NCI-H345 treated with DMSO at 0.1 percent for 48 hours (cell line): ENCODE measurements around the gene LAMTOR5.

ENCODE experiments used
- DNase-seq: peaks from one replicate; lab custom pipeline; 2025; ENCODE audit not compliant: unreplicated experiment; lab: John Stamatoyannopoulos, UW

LAMTOR5 gene

DNA sequence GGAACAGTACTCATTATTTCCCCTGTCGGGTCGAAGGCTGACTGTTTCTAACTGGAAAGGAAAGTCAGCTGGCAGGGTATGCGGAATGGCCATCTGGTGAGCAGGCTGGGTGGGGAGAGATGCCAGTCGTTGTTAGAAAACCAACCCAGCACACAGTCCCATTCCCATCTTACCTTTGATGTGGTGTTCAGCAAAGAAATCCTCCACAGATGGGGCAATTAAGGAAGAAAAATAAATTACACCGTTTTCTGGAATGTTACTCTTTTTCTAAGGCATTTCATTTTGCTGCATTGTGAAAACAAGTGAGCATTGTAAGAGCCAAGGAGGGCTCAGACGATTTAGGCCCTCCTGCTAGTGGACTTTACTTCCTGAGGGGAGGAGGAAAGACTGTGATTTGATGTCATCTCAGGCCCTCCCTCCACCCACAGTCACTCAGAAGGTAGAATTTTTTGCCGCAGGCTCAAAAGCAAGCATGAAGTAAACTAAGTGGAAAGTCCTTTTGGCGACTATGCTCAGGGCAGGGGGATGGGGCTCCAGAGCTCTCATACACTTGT lies 16.7 kb downstream of the LAMTOR5 start, which contains the start of gene SLC16A4:
SLC16A4 (minus strand) TSS at position 335 of the 554 bp plus-strand sequence. CDS start 1,703 bp downstream, outside the sequence.
- DNase-seq = no peak

DNA sequence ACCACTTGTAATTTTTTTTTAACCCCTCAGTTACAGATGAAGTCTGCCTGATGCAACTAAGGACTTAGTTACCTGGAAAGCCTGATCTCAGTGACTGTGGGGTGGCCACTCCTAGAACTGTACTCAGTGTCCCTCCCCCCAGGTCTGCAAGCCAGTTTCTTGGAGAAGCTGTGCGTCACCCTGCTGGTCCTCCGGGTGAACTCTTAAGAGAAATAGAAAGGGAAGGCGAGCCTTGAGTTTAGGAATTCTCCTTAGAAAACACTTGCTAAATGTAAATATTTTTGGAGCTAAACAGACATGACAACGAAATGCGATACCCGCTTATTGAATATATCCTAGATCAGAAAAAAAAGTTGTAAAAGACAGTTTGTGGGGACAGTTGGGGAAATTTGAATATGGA lies 17.4 kb downstream of the LAMTOR5 start:
- no peak for DNase-seq

DNA sequence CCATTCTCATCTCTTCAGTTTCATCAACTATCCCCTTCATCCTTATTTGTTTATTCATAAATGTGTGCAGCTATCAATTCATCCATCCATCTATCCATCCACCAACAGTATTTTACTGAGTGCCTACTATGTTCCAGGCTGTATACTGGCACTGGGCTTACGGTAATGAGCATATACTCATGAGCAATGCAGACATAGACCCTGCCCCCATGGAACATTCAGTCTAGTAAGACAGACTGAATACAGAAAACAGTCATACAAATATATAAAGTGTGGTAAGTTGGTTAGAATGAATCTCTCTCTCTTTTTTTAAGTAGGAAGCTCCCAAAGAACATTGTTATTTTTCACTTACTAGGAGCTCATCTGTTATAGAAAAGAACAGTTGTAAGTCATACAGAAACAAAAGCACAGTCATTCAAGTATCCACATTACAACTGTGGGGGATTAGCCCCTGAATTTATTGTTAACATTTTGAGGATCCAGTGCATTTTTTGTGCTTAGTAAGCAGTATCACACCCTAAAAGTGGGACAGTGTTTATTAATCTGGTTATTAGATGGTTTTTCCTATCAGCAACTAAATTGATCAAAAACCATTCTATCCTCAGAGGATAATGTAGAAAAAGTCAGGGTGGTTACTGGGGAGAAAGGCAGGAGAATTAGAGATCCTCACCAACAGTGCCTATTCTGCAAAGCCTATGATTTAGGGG lies 20.3 kb downstream of the LAMTOR5 start:
- DNase-seq = no peak

DNA sequence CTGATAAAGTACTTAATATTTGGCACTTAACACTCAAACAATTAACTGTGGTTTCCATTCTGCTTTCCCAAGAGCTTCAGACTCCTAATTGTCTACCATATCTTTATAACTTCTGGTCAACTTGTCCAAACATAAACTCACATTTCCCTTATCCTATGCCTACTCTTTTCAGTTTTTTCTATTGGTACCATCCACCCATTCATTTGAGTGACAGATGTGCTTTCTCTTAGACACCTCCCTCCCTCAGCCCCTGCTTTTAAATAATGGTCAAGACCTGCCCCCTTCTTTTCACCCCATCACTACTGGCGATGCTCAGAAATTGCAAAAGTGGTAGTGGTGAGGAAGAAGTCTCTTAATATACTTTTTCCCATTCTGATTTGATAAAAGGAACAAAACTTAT lies 22.1 kb downstream of the LAMTOR5 start:
- no peak for DNase-seq

DNA sequence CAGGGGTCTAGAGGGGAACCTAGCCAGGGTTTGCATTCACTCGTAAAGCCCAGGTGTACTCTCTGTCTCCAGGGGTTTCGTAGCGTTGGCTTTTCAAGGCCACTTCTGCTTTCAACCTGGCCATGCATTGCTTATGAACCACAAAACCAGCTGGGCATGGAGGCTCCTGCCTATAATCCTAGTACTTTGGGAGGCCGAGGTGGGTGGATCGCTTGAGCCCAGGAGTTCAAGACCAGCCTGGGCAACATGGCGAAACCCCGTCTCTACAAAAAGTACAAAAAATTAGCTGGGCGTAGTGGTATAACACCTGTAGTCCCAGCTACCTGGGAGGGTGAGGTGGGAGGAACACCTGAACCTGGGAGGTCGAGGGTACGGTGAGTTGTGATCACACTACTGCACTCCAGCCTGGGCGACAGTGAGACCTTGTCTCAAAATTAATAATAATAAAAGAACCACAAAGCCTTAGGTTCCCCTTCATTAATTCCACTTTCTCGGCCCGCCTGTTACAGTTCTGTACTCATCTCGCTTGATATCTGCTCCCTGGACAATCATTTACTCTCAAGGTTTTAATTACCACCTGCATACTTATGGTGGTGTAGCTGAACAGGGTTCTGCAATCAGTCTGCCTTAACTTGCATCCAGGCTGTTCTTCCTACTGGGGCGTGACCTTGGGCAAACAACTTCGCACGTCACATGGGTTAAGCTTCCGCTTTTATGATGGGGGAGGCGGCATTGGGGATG lies 22.7 kb downstream of the LAMTOR5 start:
- DNase-seq = no peak

DNA sequence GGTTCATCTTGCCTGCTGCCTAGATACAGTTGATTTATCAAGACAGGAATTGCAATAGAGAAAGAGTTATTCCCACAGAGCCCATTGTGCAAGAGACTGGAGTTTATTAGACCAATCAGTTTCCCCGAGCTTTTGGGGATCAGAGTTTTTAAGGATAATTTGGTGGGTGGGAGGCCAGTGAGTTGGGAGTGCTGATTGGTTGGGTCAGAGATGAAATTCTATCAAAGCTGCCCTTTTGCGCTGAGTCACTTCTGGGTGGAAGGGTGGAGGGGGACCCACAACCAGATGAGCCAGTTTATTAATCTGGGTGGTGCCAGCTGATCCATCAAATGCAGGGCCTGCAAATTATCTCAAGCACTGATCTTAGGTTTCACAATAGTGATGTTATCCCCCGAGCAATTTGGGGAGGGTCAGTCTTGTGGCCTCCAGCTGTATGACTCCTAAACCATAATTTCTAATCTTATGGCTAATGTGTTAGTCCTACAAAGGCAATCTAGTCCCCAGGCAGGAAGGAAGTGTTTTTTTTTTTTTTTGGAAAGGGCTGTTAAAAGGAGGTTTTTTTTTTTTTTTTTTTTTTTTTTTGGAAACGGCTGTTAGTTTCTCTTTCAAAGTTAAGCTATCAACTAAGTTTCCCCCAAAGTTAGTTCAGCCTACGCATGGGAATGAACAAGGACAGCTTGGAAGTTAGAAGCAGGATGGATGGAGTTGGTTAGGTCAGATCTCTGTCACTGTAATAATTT lies 24.1 kb downstream of the LAMTOR5 start:
- no peak for DNase-seq

DNA sequence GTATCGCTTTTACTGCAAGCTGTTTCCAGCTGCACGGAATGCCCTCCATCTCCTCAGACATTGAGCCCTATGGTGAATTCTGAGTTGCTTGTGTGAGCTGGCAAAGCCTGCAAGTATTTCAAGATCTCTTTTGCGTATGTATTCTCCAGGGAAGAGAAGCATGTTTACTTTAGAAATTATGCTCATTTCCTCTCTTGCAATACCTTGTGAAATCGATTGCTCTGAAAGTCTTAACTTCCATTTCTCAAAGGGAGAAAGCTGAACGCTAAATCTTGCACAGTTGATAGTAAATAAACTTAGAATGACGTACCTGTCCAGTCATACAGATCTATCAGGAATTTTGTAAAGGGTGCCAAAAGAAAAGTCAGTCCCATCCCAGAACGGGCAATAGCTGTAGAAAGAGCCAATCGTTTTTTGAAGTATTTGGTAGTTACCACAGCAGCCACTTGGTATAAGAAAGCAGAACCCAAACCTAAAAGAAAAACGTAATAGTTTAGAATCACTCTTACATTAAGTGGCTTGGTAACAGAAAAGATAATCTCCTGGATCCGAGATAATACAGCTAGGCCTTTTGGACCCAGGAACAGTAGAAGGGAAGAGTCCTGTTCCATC lies 26.7 kb downstream of the LAMTOR5 start:
- no peak for DNase-seq

DNA sequence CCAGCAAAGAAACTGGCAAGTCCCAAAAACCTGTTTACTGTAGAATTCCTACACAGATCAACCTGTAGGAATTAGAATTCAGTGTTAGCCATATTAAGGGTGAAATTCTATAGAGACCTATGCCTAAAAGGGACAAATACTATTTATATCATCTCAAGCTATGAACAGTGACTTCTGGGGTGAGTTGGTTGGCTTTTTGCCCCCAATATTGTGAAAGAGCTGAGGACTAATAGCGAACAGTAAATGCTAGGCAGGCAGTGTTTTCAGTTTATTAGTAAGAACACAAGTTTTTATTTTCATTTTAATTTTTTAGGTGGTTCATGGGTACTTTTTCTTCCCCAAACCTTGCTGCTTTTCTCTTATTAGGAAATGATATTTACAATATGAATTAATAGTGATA lies 32.0 kb downstream of the LAMTOR5 start:
- DNase-seq = no peak

DNA sequence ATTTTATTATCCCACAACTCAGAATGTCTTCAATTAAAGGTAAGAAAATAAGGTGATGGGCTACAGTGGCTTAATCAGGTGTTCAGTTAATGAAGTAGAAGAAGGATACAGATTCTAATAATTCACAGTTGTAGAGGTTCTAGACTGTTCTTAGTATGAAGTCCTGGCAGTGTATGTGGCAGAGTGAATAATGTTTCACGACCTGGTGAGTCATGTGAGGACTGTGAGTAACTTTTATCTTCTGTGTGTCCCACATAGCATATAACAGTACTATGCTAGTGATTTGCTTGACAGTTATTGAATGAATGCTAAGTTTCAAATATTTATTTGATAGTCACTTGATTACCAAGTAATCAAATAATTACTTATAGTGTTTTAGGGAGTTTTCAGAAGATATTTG lies 36.7 kb downstream of the LAMTOR5 start:
- DNase-seq = no peak

DNA sequence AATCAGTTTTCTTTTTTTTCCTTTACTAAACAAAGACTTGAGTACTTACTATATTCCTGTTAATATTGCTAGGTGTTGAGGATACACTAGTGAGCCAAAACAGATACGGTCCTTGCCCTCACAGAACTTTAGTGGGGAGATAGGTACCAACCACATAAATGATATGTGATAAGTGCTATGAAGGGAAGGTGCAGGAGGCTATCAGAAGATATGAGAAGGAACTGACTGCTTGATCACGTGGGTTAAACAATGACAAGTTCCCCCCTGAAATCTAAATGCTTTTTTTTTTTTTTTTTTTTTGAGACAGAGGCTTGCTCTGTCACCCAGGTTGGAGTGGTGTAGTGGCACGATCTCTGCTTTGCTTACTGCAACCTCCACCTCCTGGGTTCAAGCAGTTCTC lies 43.3 kb downstream of the LAMTOR5 start:
- no peak for DNase-seq

DNA sequence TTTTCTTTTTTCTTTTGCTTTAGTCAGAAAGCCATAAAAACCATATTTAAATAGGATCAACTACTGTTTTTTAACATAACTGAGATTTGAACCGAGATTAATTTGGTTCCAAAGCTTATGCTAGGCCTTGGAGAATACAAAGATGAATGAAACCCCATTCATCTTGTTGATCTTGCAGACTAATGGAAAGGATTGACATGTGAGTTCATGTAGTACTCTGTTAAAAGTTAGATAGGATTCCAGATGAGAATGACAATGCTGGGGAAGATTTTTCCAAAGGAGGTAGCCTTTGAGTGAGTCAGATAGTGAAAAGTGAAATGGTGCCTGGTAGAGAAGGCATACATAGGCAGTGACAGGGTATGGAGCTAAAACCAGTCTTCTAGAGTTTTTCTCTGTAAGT lies 45.6 kb downstream of the LAMTOR5 start:
- DNase-seq = no peak

DNA sequence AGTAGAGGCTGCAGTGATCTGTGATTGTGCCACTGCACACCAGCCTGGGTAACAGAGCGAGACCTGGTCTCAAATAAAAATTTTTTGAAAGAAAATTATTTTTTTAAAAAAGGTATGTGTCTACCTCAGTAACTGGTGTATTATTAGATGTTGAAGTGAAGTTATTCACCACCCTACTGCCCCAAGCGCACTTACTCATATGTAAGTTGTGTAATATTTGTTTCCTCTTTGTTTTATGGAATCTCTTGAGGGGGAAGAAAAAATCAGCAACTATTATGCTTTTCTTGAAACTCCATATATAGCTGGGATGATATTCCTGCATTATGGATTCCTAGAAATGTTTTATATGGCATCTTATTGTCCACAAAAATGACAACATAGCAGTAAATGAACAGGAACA lies 47.1 kb downstream of the LAMTOR5 start:
- no peak for DNase-seq

DNA sequence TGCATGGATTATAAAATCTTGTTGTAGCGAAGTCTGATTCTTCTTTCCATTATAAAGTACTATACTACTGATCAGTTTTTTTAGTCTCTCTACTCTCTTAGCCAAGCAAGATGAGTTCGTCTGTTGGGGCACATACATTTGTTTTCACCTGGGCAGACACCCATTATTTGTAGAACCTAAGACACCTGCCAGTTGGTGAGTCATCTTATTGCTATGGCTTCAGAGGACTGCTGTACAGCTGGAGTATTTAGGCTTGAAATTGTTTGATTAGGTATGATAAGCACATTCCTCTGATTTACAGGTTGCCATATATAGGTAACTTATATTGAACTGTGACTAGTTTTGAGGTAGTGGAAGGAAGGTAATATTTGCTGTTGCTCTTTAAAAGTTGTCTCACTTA lies 51.1 kb downstream of the LAMTOR5 start:
- no peak for DNase-seq

DNA sequence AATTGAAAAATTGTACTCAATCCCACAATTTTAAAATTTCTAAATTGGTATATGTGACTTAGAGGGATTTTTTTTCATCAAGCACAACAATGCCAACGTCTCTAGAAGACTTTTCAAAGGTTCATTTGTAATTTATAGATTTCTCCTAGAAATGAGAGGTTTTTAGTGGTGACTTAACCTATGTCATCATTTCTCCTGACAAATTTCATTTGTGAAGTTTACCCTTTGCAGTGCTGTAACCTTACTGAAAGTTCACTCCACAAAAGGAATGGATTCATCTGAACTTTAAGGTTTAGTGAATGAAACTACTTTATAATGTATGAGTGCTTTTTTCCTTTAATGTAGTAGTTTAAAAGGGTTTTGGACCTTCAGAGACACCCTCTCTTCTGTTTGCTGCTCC lies 52.2 kb downstream of the LAMTOR5 start:
- DNase-seq = no peak
